PFSK-1 (cell line): ENCODE results near the gene ZFHX3.

Experiments
- FOXP2 ChIP-seq: optimal IDR thresholded peaks from 2 replicates; pipeline ENCODE3; 2011; ENCODE audit warnings: borderline replicate concordance, control low read depth, inconsistent platforms; ENCODE audit not compliant: insufficient read depth; ENCODE audit errors: extremely low read length, extremely low read depth
- POLR2AphosphoS5 ChIP-seq: IDR thresholded peaks from 2 replicates; pipeline ENCODE4 v1.6.1; 2012; ENCODE audit warnings: low read depth, mild to moderate bottlenecking, control low read depth, low read length, moderate library complexity
- REST ChIP-seq, 2 experiments: IDR thresholded peaks; 2 replicates each; pipeline versions ENCODE4 v1.6.1 to v1.8.0; 2011 to 2012; ENCODE audit warnings: low read depth in 2 of 2, low read length in 2 of 2, control low read depth in 1 of 2, inconsistent platforms in 1 of 2, mild to moderate bottlenecking in 1 of 2, moderate library complexity in 1 of 2; ENCODE audit not compliant: insufficient read depth in 1 of 2
- SIN3A ChIP-seq: IDR thresholded peaks from 2 replicates; pipeline ENCODE4 v1.6.1; 2012; ENCODE audit warnings: mild to moderate bottlenecking, low read length, moderate library complexity, borderline replicate concordance; ENCODE audit not compliant: insufficient read depth
- TAF1 ChIP-seq: IDR thresholded peaks from 2 replicates; pipeline ENCODE4 v1.6.1; 2012; ENCODE audit warnings: low read length, control low read depth, borderline replicate concordance; ENCODE audit not compliant: insufficient read depth

ZFHX3 gene

GRCh38 chr16:73060892-73061490 is 13.1 kb upstream of the ZFHX3 start:
- no peak for TF ChIP-seq FOXP2
- TF ChIP-seq TAF1, result no peak
- no peak for TF ChIP-seq REST (IDR thresholded peaks at IDR 0.05; ENCODE audit: insufficient read depth in 1 of 2, low read depth in 2 of 2, low read length in 2 of 2)

DNA sequence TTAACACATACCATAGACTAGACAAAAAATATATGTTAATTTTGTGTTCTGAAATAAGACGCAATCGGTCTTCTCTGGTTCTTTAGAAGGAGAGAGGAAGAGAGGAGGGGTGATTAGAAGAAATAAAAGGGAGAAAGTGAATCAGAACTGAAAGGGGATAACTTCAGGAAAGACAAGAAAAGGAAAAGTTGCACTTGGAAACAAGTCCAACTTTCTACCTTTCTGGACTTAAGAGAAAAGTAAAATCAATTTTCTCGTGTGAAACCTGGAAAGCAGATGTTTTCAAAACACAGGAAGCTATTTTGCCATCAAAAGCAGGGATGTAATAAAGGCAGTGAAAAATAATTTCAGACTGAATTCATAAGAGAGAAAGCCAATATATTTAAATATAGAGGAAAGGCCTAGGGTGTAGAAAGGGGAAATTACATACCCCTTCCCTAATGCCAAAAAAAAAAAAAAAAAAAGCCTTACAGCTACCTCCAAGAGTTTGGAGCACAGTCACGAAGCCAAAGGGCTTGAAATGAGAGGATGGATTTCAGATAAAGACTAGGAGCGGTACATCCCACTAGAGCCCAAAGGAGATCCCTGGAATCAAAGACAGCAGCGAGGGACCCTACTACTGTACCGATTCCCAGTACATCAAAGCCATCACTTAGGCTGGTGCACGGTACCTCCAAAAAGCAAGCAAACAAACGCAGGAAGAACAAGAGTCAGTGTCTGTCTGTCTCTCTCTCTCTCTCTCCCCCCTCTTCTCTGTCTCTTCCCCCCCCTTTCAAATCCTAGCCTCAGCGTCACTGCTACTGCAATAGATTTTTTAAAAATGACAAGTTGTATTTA is 12.1 kb upstream of the ZFHX3 start:
- TF ChIP-seq SIN3A, result no peak
- TF ChIP-seq FOXP2, result no peak
- TF ChIP-seq TAF1, result no peak
- TF ChIP-seq POLR2AphosphoS5, result no peak
- no peak for TF ChIP-seq REST (IDR thresholded peaks at IDR 0.05; ENCODE audit: insufficient read depth in 1 of 2, low read depth in 2 of 2, low read length in 2 of 2)

DNA sequence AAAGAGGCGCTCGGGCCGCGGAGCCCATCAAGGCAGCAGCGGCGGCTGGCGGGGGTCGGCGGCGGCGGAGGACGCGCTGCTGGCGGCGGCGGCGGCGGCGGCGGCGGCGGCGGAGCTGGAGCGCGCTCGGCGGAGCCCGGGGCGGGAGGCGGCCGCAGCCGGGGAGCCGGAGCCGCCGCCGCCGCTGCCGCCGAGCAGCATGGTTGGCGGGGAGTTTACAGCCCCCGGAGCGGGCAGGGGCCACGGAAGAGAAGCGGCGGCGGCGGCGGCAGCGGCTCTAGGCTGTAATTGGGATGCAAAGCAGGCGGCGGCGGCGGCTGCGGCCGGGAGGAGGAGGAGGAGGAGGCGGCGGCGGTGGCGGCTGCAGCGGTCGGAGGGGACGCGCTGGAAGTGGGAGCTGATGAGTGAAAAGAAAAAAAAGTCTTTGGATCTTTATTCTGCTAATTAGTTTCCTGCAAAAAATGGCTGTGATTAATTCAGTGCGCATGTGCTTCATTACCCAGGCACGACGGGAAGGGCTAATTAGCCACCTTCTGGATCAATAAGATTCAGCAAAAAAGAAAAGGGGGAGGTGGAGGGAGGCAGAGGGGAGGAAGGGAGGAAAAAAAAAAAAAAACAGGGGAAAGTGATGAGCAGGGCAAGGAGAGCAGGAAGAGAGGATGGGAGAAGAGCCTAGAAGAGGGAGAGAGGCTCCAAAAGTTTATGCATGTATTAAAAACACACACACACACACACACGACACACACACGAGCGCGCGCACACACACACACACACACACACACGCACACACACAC is 10.9 kb upstream of the ZFHX3 start:
- no peak for TF ChIP-seq FOXP2
- no peak; the same call in 1 of the 2 replicates for TF ChIP-seq SIN3A
- no peak for TF ChIP-seq REST (IDR thresholded peaks at IDR 0.05; ENCODE audit: insufficient read depth in 1 of 2, low read depth in 2 of 2, low read length in 2 of 2)
- TF ChIP-seq TAF1, result no peak
- TF ChIP-seq POLR2AphosphoS5, result 0 out of 2 replicates have a peak, but pooled peaks have one; percentile 20

GRCh38 chr16:73058221-73058615 is 10.3 kb upstream of the ZFHX3 start:
- TF ChIP-seq POLR2AphosphoS5, result no peak
- no peak for TF ChIP-seq REST (IDR thresholded peaks at IDR 0.05; ENCODE audit: insufficient read depth in 1 of 2, low read depth in 2 of 2, low read length in 2 of 2)
